GM12878 (cell line): ENCODE results near the gene MEGF9. TPM values are rescaled to one million over a fixed set of nuclear protein-coding genes. Genes with fewer than 3 reads are reported as not detected.
"Not testable (repeated sequence)": the region's sequence is repeated elsewhere in the genome, so short reads cannot be mapped to it uniquely, and the experiment has no call there.

Experiments used
- ATAC-seq: fragments of 200-7000 bp; cut with Tn5 transposase; 3 replicates; pipeline ENCODE4 v1.9.1; 2020; ENCODE audit warnings: mild to moderate bottlenecking, moderate library complexity
- BruUV-seq: library from RNA; stranded (reverse); fragments of 400-500 nt; replicated peaks from 2 replicates; lab custom pipeline; 2021; lab: Mats Ljungman, UMichigan
- CTCF ChIA-PET: fragments of 300-600 bp; sonication (Branson Sonifier 250); formaldehyde crosslinking; extraction: SDS; loops from one replicate; lab custom pipeline; 2021; ENCODE audit warnings: inconsistent platforms; lab: Yijun Ruan, JAX
- POLR2A ChIA-PET: fragments of 350-600 bp; formaldehyde crosslinking; extraction: SDS; loops from one replicate; lab custom pipeline; 2021; ENCODE audit warnings: inconsistent platforms; lab: Charles Lee
- RAD21 ChIA-PET: fragments of 300-600 bp; sonication (Branson Sonifier 250); formaldehyde crosslinking; loops from one replicate; lab custom pipeline; 2023; ENCODE audit warnings: antibody characterized with exemption; ENCODE audit not compliant: unreplicated experiment; lab: Charles Lee
- SMC1A ChIA-PET: fragments of 300-600 bp; sonication (Branson Sonifier 250); formaldehyde crosslinking; loops from one replicate; lab custom pipeline; 2023; ENCODE audit not compliant: unreplicated experiment, uncharacterized antibody; lab: Charles Lee
- DNase-seq: peaks from one replicate; pipeline ENCODE4 v3.0.0-alpha.2; 2011; ENCODE audit warnings: low read depth, low spot score
- FAIRE-seq: peaks from 3 replicates; lab custom pipeline; 2011; peaks lifted over from hg19 to GRCh38; lab: Jason Lieb, UNC
- H2AFZ ChIP-seq: 2 replicates; pipeline ENCODE4 v1.6.0; 2011; ENCODE audit warnings: low read depth, low read length, control low read depth; ENCODE audit not compliant: control insufficient read depth
- H3K27ac ChIP-seq: 2 replicates; pipeline ENCODE4 v1.5.1; 2011; ENCODE audit warnings: control low read depth; ENCODE audit not compliant: control insufficient read depth, insufficient read depth
- H3K27me3 ChIP-seq, 2 experiments: replicated peaks in 1 of 2; 2 replicates each; pipeline versions ENCODE4 v1.6.0 to v1.6.1; 2011; ENCODE audit warnings: low read length in 1 of 2; ENCODE audit not compliant: control insufficient read depth in 2 of 2, insufficient read depth in 2 of 2
- H3K36me3 ChIP-seq, 2 experiments: 2 replicates each; pipeline ENCODE4 v1.5.1; 2011; ENCODE audit warnings: low read length in 1 of 2; ENCODE audit not compliant: control insufficient read depth in 2 of 2, insufficient read depth in 2 of 2
- H3K4me1 ChIP-seq: 2 replicates; pipeline ENCODE4 v1.6.1; 2011; ENCODE audit warnings: mild to moderate bottlenecking, low read length, moderate library complexity, mixed read lengths; ENCODE audit not compliant: control insufficient read depth, insufficient read depth
- H3K4me2 ChIP-seq: 2 replicates; pipeline ENCODE4 v1.6.0; 2011; ENCODE audit warnings: control low read depth; ENCODE audit not compliant: control insufficient read depth, insufficient read depth
- H3K4me3 ChIP-seq: fragments of 200-600 bp; sonication (generic); 2 replicates; pipeline ENCODE4 v1.5.1; 2016
- H3K79me2 ChIP-seq: 2 replicates; pipeline ENCODE4 v1.6.0; 2011; ENCODE audit warnings: low read length; ENCODE audit not compliant: control insufficient read depth, insufficient read depth
- H3K9ac ChIP-seq: 2 replicates; pipeline ENCODE4 v1.8.0; 2011; ENCODE audit warnings: low read length, control low read depth, mixed read lengths; ENCODE audit not compliant: control insufficient read depth, insufficient read depth
- H3K9me3 ChIP-seq: replicated peaks from 3 replicates; pipeline ENCODE4 v1.5.1; 2011; ENCODE audit warnings: mild to moderate bottlenecking, low read length; ENCODE audit not compliant: control insufficient read depth, insufficient read depth
- H4K20me1 ChIP-seq: 2 replicates; pipeline ENCODE4 v1.6.0; 2011; ENCODE audit not compliant: control insufficient read depth, insufficient read depth
- BACH1 ChIP-seq: fragments of 450-650 bp; IDR thresholded peaks from 2 replicates; pipeline ENCODE4 v1.6.1; 2017; ENCODE audit warnings: mild to moderate bottlenecking, borderline replicate concordance
- EGR1 ChIP-seq, 2 experiments: IDR thresholded peaks; 1 replicate in 1 of 2; 2 replicates in 1 of 2; pipeline ENCODE4 v1.6.1; 2011 to 2012; ENCODE audit warnings: low read depth in 2 of 2, low read length in 2 of 2, borderline replicate concordance in 1 of 2, mild to moderate bottlenecking in 1 of 2, moderate library complexity in 1 of 2
- WGBS: methylation state at CpG from one replicate; pipeline ENCODE4 v1.1.6; 2016; ENCODE audit warnings: low lambda C conversion rate; ENCODE audit not compliant: insufficient replicate concordance, insufficient coverage; ENCODE audit errors: missing lambda C conversion rate; 5-methylcytosine and 5-hydroxymethylcytosine counted together
- in situ Hi-C: fragments of 300-500 bp; cut with MboI; formaldehyde crosslinking; loops from 9 replicates; pipeline ENCODE4 v1.14.3; 2018; ENCODE audit warnings: mixed read lengths
- intact Hi-C: fragments of 100-400 bp; cut with micrococcal nuclease; formaldehyde crosslinking; loops from one replicate; pipeline ENCODE4 v1.14.2; 2022; ENCODE audit not compliant: unreplicated experiment
- polyA plus RNA-seq, 11 experiments: library from polyadenylated mRNA; depleted of rRNA in 4 of 11; unstranded in 6 of 11; stranded (reverse) in 5 of 11; fragments of >200 nt; fragmentation: Nextera tagmentation in 4 of 11; fragmentation: Illumina TruSeq in 1 of 11; extraction: Ambion mirVana in 4 of 11; extraction: Trizol in 1 of 11; gene quantifications; 1 replicate in 1 of 11; 2 replicates in 10 of 11; pipeline versions ENCODE4 v1.2.1 to v1.2.3, GENCODE V29; 2011 to 2016; ENCODE audit warnings: inconsistent platforms in 2 of 11, missing spikeins in 2 of 11, low read depth in 1 of 11
- total RNA-seq, 4 experiments: library from RNA; depleted of rRNA in 3 of 4; stranded (reverse); fragments of >200 nt in 3 of 4; fragmentation: Illumina TruSeq in 1 of 4; extraction: Trizol in 1 of 4; gene quantifications; 2 replicates each; pipeline versions ENCODE4 v1.2.1 to v1.2.3, GENCODE V29; 2013 to 2021
- TF ChIP-seq, protein P1 (sequence below): IDR thresholded peaks from 2 replicates; pipeline ENCODE4 v1.6.1; 2011; ENCODE audit warnings: low read depth, mild to moderate bottlenecking, low read length, moderate library complexity, borderline replicate concordance; ENCODE audit errors: extremely low read depth

MEGF9 gene
- total and polyA plus RNA-seq, 10 of the 15 experiments (the other 5 are each of a cell fraction or from before 2014, with no cell fraction given) = 0.71 to 5.1 (median 2.6) TPM

DNA sequence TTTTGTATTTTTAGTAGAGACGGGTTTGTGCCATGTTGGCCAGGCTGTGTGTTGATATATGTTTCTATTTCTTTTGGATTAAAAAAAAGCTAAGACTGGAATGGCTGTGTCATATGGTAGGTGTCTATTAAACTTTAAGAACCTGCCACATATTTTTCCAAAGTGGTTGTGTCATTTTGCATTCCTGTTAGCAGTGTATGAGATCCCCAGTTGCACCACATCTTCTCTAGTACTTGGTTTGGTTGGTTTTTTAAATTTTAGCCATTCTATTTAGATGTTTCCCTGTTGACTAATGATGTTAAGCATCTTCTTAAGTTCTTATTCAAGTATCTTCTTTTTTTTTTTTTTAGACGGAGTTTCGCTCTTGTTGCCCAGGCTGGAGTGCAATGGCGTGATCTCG lies 36.2 kb upstream of the MEGF9 start:
- H3K9ac ChIP-seq = no peak overlapping the region
- peaks cover 4% of the 10 kb centered on the region; the same call in 1 of the 2 replicates for H3K4me1 ChIP-seq
- H3K4me2 ChIP-seq = no peak overlapping the region
- no TSS peak for BruUV-seq
- no peak overlapping the region for H3K27ac ChIP-seq
- ChIA-PET CTCF (interaction anchor here (1.5 to 3.8 kb wide), 3 partner anchors 12 to 310 kb away, joined by 3 to 15 read pairs (median 4); no protein-coding TSS in a partner anchor), SMC1A (interaction anchor here (0.6 to 1.3 kb wide), 4 partner anchors 11 to 309 kb away, joined by 3 read pairs; no protein-coding TSS in a partner anchor), POLR2A (no interaction called here), RAD21 (no interaction called here)
- no peaks in the 10 kb centered on the region for H3K9me3 ChIP-seq
- no peaks in the 10 kb centered on the region for H4K20me1 ChIP-seq
- H3K27me3 ChIP-seq = no peaks in the 10 kb centered on the region
- intact Hi-C loops = no loop called here
- no peak overlapping the region for H2AFZ ChIP-seq
- H3K4me3 ChIP-seq = no peak overlapping the region
- FAIRE-seq = no peak
- TF ChIP-seq EGR1 (IDR thresholded peaks at IDR 0.05; ENCODE audit: borderline replicate concordance in 1 of 2, low read depth in 2 of 2, low read length in 2 of 2) (no peak), BACH1 (no peak)
- TF ChIP-seq, protein P1, sequence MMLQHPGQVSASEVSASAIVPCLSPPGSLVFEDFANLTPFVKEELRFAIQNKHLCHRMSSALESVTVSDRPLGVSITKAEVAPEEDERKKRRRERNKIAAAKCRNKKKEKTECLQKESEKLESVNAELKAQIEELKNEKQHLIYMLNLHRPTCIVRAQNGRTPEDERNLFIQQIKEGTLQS = no peak
- DNase-seq = no peak
- no peaks in the 10 kb centered on the region for H3K79me2 ChIP-seq
- in situ Hi-C loops = loop anchor here (5.0 kb wide), 1 partner anchor 317 kb away; no protein-coding TSS in a partner anchor
- no peaks in the 10 kb centered on the region for H3K36me3 ChIP-seq
- WGBS = 95% methylated on average over 4 of the region's 5 CpGs
- ATAC-seq = no peak

- intact Hi-C loops = loop anchor here (10.0 kb wide), 1 partner anchor 648 kb away; no protein-coding TSS in a partner anchor
- WGBS = 92% methylated on average over 26 of the region's 26 CpGs
- H3K4me3 ChIP-seq, H3K27me3 ChIP-seq, H3K36me3 ChIP-seq, in situ Hi-C loops, POLR2A ChIA-PET, H3K27ac ChIP-seq, DNase-seq, FAIRE-seq, ATAC-seq, H3K9me3 ChIP-seq, H2AFZ ChIP-seq, H3K9ac ChIP-seq, H3K4me1 ChIP-seq, H3K4me2 ChIP-seq, BruUV-seq, H3K79me2 ChIP-seq, H4K20me1 ChIP-seq, RAD21 ChIA-PET: not testable (repeated sequence)
- SMC1A ChIA-PET = interaction anchor here (1.1 kb wide), 1 partner anchor 9 kb away, joined by 3 read pairs; no protein-coding TSS in a partner anchor
- CTCF ChIA-PET = interaction anchor here (0.7 to 2.9 kb wide), 3 partner anchors 10 to 314 kb away, joined by 3 to 15 read pairs (median 4); no protein-coding TSS in a partner anchor
Measured at GRCh38 chr9:120746366-120746765, 32.1 kb upstream of the MEGF9 start.
